Prostate gland (tissue), 2 donors: ENCODE data around the gene CAPRIN1. TPM values are rescaled to one million over a fixed set of nuclear protein-coding genes. Genes with fewer than 3 reads are reported as not detected.

ENCODE experiments used
- total RNA-seq, 2 donors: library from RNA; depleted of rRNA; stranded (reverse); fragments of >200 nt; gene quantifications; one replicate each; pipeline ENCODE4 v1.1.0, GENCODE V29; 2016

CAPRIN1 gene
- total RNA-seq, 2 donors from 2014 or later = 145 to 199 TPM

Other genes starting within 250 kb of the CAPRIN1 start
- gene LMO2, start 159.7 kb upstream of the CAPRIN1 start, total RNA-seq = 10 to 100 TPM; 11.4 to 25.0 TPM
- 10 to 100 TPM; 21.9 to 34.7 TPM for gene NAT10, start 53.9 kb downstream of the CAPRIN1 start, total RNA-seq